GM19438 (cell line): ENCODE results near the gene DGKB.

ENCODE experiments used
- ATAC-seq: cut with Tn5 transposase; IDR thresholded peaks from one replicate; pipeline ENCODE4 v1.9.1; 2021; ENCODE audit warnings: low read depth; ENCODE audit not compliant: unreplicated experiment

The DGKB gene

GRCh38 chr7:14252458-14252857 lies 650.1 kb downstream of the DGKB start:
- no peak for ATAC-seq

GRCh38 chr7:14242175-14242574 lies 660.4 kb downstream of the DGKB start:
- no peak for ATAC-seq

GRCh38 chr7:14236834-14237233 lies 665.7 kb downstream of the DGKB start:
- no peak for ATAC-seq

- no peak for ATAC-seq
Observed at GRCh38 chr7:14235056-14235455, 667.5 kb downstream of the DGKB start.

- ATAC-seq, result no peak
Observed at GRCh38 chr7:14233868-14234369, 668.6 kb downstream of the DGKB start.

- no peak for ATAC-seq
Observed at GRCh38 chr7:14233076-14233867, 669.3 kb downstream of the DGKB start.

GRCh38 chr7:14229047-14229446 lies 673.5 kb downstream of the DGKB start:
- no peak for ATAC-seq

GRCh38 chr7:14228341-14228740 lies 674.2 kb downstream of the DGKB start:
- ATAC-seq, result no peak

GRCh38 chr7:14226126-14226525 lies 676.4 kb downstream of the DGKB start:
- ATAC-seq, result no peak

GRCh38 chr7:14219125-14219524 lies 683.4 kb downstream of the DGKB start:
- ATAC-seq, result no peak

GRCh38 chr7:14218338-14218737 lies 684.2 kb downstream of the DGKB start:
- no peak for ATAC-seq

- ATAC-seq, result no peak
Observed at GRCh38 chr7:14209896-14210484, 692.6 kb downstream of the DGKB start.

- no peak for ATAC-seq
Observed at GRCh38 chr7:14207711-14208110, 694.8 kb downstream of the DGKB start.

GRCh38 chr7:14207138-14207537 lies 695.4 kb downstream of the DGKB start:
- no peak for ATAC-seq

- no peak for ATAC-seq
Observed at GRCh38 chr7:14206121-14206520, 696.4 kb downstream of the DGKB start.

- ATAC-seq, result no peak
Observed at GRCh38 chr7:14201353-14201752, 701.2 kb downstream of the DGKB start.

GRCh38 chr7:14199336-14199735 lies 703.2 kb downstream of the DGKB start:
- ATAC-seq, result no peak

GRCh38 chr7:14197280-14197679 lies 705.3 kb downstream of the DGKB start:
- ATAC-seq, result no peak

- ATAC-seq, result no peak
Observed at GRCh38 chr7:14196555-14196954, 706.0 kb downstream of the DGKB start.

- no peak for ATAC-seq
Observed at GRCh38 chr7:14195871-14196270, 706.7 kb downstream of the DGKB start.

GRCh38 chr7:14195079-14195478 lies 707.5 kb downstream of the DGKB start:
- no peak for ATAC-seq

GRCh38 chr7:14191686-14192098 lies 710.9 kb downstream of the DGKB start:
- ATAC-seq, result no peak
